ENCODE results near the gene MDM2. TPM values are rescaled to one million over a fixed set of nuclear protein-coding genes. Genes with fewer than 3 reads are reported as not detected.

MDM2 gene
- total RNA-seq, 1 experiment from 2014 or later = 159 TPM

- Mint-ChIP-seq H3K4me3 (no peak overlapping the region), H3K9me3 (no peaks in the 10 kb centered on the region), H3K4me1 (peaks cover 10 to 13% of the 10 kb centered on the region in 2 experiments), H3K27ac (no peak overlapping the region), H3K36me3 (ENCODE audit: insufficient read depth in 1 of 3, low read depth in 3 of 3) (no peaks in the 10 kb centered on the region), H3K27me3 (ENCODE audit: low read depth) (no peaks in the 10 kb centered on the region)
- H3K4me2 ChIP-seq (ENCODE audit: insufficient read depth, insufficient read length, low read length) = no peak overlapping the region
- no peak overlapping the region for H4K91ac ChIP-seq (ENCODE audit: insufficient read length, low read depth, low read length)
- DNase-seq = no peak
- no peaks in the 10 kb centered on the region for H3K79me1 ChIP-seq (ENCODE audit: insufficient read depth, low read depth, low read length, poor library complexity, severe bottlenecking)
- H4K20me1 ChIP-seq (ENCODE audit: control insufficient read depth, insufficient read depth, insufficient read length) = no peaks in the 10 kb centered on the region
- WGBS (ENCODE audit: extremely low coverage, insufficient read length, low lambda C conversion rate) = no CpG with 5 or more reads among the region's 6 CpGs
- no peak overlapping the region for H2AFZ ChIP-seq (ENCODE audit: low read length)
- no peak overlapping the region for H3K9ac ChIP-seq (ENCODE audit: extremely low read depth, insufficient read length, low read length)
- no peak overlapping the region for H2BK20ac ChIP-seq (ENCODE audit: low read depth, low read length, poor library complexity, severe bottlenecking)
- H3K56ac ChIP-seq (ENCODE audit: insufficient read length, low read depth, low read length) = no peak overlapping the region
- no peaks in the 10 kb centered on the region for H3K23me2 ChIP-seq (ENCODE audit: insufficient read length, low read depth, low read length, poor library complexity, severe bottlenecking)
- H2BK15ac ChIP-seq (ENCODE audit: low read depth, low read length) = no peak overlapping the region
- no peak overlapping the region for H2BK12ac ChIP-seq (ENCODE audit: insufficient read length, low read depth, low read length)
- H3K23ac ChIP-seq (ENCODE audit: insufficient read length, low read depth, low read length) = no peak overlapping the region
- no peak overlapping the region for H2AK5ac ChIP-seq (ENCODE audit: insufficient read length, low read length)
- no peak for TF ChIP-seq CTCF (conservative IDR thresholded peaks at IDR 0.05)
- no peaks in the 10 kb centered on the region for H3K27me3 ChIP-seq (ENCODE audit: insufficient read depth, low read length)
- H3T11ph ChIP-seq (ENCODE audit: low read length) = no peak overlapping the region
- H3K4ac ChIP-seq (ENCODE audit: low read depth, low read length) = no peak overlapping the region
- H3K27ac ChIP-seq (ENCODE audit: insufficient read length, low read depth, low read length) = no peak overlapping the region
- H3K18ac ChIP-seq (ENCODE audit: insufficient read length, low read depth, low read length) = no peak overlapping the region
- no peak overlapping the region for H4K5ac ChIP-seq (ENCODE audit: insufficient read length, low read depth, low read length)
- H3K9me3 ChIP-seq (ENCODE audit: control insufficient read depth, low read depth, low read length) = no peaks in the 10 kb centered on the region
- H2BK5ac ChIP-seq (ENCODE audit: insufficient read length, low read length) = no peak overlapping the region
- no peak overlapping the region for H4K8ac ChIP-seq (replicated peaks; ENCODE audit: insufficient read length, low read depth, low read length)
- no peaks in the 10 kb centered on the region; the same call in 1 of the 2 replicates for H3K4me1 ChIP-seq (ENCODE audit: insufficient read depth, low read length)
- H3K14ac ChIP-seq (ENCODE audit: insufficient read depth, low read length) = no peak overlapping the region
- no peak overlapping the region for H2BK120ac ChIP-seq (ENCODE audit: low read depth, low read length, poor library complexity, severe bottlenecking)
- H3K79me2 ChIP-seq (ENCODE audit: insufficient read depth, low read length) = no peaks in the 10 kb centered on the region
These were observed 59.0 kb downstream of the MDM2 start for GRCh38 chr12:68866950-68867349.
